ENCODE results near the gene CLDN20. TPM values are rescaled to one million over a fixed set of nuclear protein-coding genes. Genes with fewer than 3 reads are reported as not detected.

CLDN20 gene
- total RNA-seq, 4 donors from 2014 or later, result not detected

- no peak for TF ChIP-seq POLR2AphosphoS5 (IDR thresholded peaks at IDR 0.05)
- no peak for TF ChIP-seq CTCF (IDR thresholded peaks at IDR 0.05)
- TF ChIP-seq POLR2A (IDR thresholded peaks at IDR 0.05; ENCODE audit: low read depth), result no peak
- no peak for TF ChIP-seq EP300 (IDR thresholded peaks at IDR 0.05)
- intact Hi-C loops (cut with DNase I), result no loop called here
- peak overlapping the region in 2 of 4 donors; percentile 46 to 64 for H3K27ac ChIP-seq (replicated peaks in 1 of 4)
Measured at GRCh38 chr6:155276638-155277037, 12.8 kb downstream of the CLDN20 start.

GRCh38 chr6:155278319-155279049 is 14.7 kb downstream of the CLDN20 start:
- no peaks in the 10 kb centered on the region for H3K9me3 ChIP-seq
- no peak overlapping the region for H3K27ac ChIP-seq (replicated peaks in 1 of 4)
- DNase-seq (ENCODE audit: extremely low spot score), result no peak
- no peaks in the 10 kb centered on the region for H3K27me3 ChIP-seq
- WGBS, result over 99% methylated on average over 5 of the region's 5 CpGs
- peaks cover 0 to 8% (median under 1%) of the 10 kb centered on the region in 4 donors for H3K36me3 ChIP-seq
- TF ChIP-seq CTCF (IDR thresholded peaks at IDR 0.05) (no peak), POLR2AphosphoS5 (IDR thresholded peaks at IDR 0.05) (no peak), POLR2A (IDR thresholded peaks at IDR 0.05; ENCODE audit: low read depth) (no peak), EP300 (IDR thresholded peaks at IDR 0.05) (no peak)
- no peak overlapping the region for H3K4me3 ChIP-seq
- intact Hi-C loops (cut with DNase I), result no loop called here
- peaks cover 18 to 29% (median 25%) of the 10 kb centered on the region in 4 donors for H3K4me1 ChIP-seq

More at GRCh38 chr6:155276638-155277037, 12.8 kb downstream of the CLDN20 start:
- Histone ChIP-seq H3K9me3 (no peaks in the 10 kb centered on the region), H3K4me3 (no peak overlapping the region), H3K4me1 (peaks cover 31 to 44% (median 43%) of the 10 kb centered on the region in 4 donors), H3K27me3 (no peaks in the 10 kb centered on the region), H3K36me3 (peaks cover 0 to 3% (median 0%) of the 10 kb centered on the region in 4 donors)
- DNase-seq (ENCODE audit: extremely low spot score), result no peak

DNA sequence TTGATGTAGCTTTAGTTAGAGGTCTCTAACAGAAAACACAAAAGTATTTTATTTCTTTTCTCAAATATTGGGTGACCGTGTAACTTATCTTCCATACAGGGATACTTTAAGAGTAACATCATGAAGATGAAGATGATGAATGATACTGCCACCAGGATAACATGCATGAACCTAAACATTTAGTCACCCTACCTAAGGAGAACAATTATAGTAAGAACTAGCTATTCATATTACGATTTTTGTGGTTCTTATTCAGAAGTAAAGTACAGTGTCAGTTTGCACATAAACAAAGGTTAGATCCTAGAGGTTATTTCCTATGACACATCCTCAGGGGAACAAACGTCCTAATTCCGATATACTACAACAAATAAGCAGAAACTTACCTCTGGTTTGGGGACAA is 21.0 kb downstream of the CLDN20 start:
- Histone ChIP-seq H3K4me3 (no peak overlapping the region), H3K27me3 (no peaks in the 10 kb centered on the region), H3K36me3 (peaks cover 0 to 41% (median 17%) of the 10 kb centered on the region in 4 donors), H3K4me1 (no peaks in the 10 kb centered on the region), H3K9me3 (no peaks in the 10 kb centered on the region), H3K27ac (replicated peaks in 1 of 4) (no peak overlapping the region)
- TF ChIP-seq POLR2A (IDR thresholded peaks at IDR 0.05; ENCODE audit: low read depth) (no peak), POLR2AphosphoS5 (IDR thresholded peaks at IDR 0.05) (no peak), EP300 (IDR thresholded peaks at IDR 0.05) (no peak), CTCF (IDR thresholded peaks at IDR 0.05) (no peak)
- 87% methylated on average over 4 of the region's 4 CpGs for WGBS
- DNase-seq (ENCODE audit: extremely low spot score), result no peak
- intact Hi-C loops (cut with DNase I), result no loop called here

GRCh38 chr6:155287762-155288161 is 23.9 kb downstream of the CLDN20 start:
- H3K36me3 ChIP-seq, result peaks cover 0 to 58% (median 31%) of the 10 kb centered on the region in 4 donors
- DNase-seq (ENCODE audit: extremely low spot score), result no peak
- no peak overlapping the region for H3K4me3 ChIP-seq
- intact Hi-C loops (cut with DNase I), result no loop called here
- H3K27me3 ChIP-seq, result no peaks in the 10 kb centered on the region
- H3K27ac ChIP-seq (replicated peaks in 1 of 4), result no peak overlapping the region
- no peak for TF ChIP-seq EP300 (IDR thresholded peaks at IDR 0.05)
- TF ChIP-seq CTCF (IDR thresholded peaks at IDR 0.05), result no peak
- H3K9me3 ChIP-seq, result no peaks in the 10 kb centered on the region
- no peaks in the 10 kb centered on the region for H3K4me1 ChIP-seq
- WGBS, result 85% methylated on average over 2 of the region's 2 CpGs

GRCh38 chr6:155290491-155290890 is 26.7 kb downstream of the CLDN20 start:
- no peaks in the 10 kb centered on the region for H3K27me3 ChIP-seq
- no peaks in the 10 kb centered on the region for H3K4me1 ChIP-seq
- no peak for DNase-seq (ENCODE audit: extremely low spot score)
- 89% methylated on average over 5 of the region's 5 CpGs for WGBS
- no peak overlapping the region for H3K27ac ChIP-seq (replicated peaks in 1 of 4)
- H3K36me3 ChIP-seq, result peaks cover 10 to 53% (median 26%) of the 10 kb centered on the region in 4 donors
- H3K4me3 ChIP-seq, result no peak overlapping the region
- intact Hi-C loops (cut with DNase I), result no loop called here
- H3K9me3 ChIP-seq, result no peaks in the 10 kb centered on the region
- no peak for TF ChIP-seq CTCF (IDR thresholded peaks at IDR 0.05)
- no peak for TF ChIP-seq POLR2AphosphoS5 (IDR thresholded peaks at IDR 0.05)
- no peak for TF ChIP-seq EP300 (IDR thresholded peaks at IDR 0.05)
- TF ChIP-seq POLR2A (IDR thresholded peaks at IDR 0.05; ENCODE audit: low read depth), result no peak
